ENCODE results near the gene UACA.
"Not testable (repeated sequence)": the region's sequence is repeated elsewhere in the genome, so short reads cannot be mapped to it uniquely, and the experiment has no call there.

Gene UACA, protein sequence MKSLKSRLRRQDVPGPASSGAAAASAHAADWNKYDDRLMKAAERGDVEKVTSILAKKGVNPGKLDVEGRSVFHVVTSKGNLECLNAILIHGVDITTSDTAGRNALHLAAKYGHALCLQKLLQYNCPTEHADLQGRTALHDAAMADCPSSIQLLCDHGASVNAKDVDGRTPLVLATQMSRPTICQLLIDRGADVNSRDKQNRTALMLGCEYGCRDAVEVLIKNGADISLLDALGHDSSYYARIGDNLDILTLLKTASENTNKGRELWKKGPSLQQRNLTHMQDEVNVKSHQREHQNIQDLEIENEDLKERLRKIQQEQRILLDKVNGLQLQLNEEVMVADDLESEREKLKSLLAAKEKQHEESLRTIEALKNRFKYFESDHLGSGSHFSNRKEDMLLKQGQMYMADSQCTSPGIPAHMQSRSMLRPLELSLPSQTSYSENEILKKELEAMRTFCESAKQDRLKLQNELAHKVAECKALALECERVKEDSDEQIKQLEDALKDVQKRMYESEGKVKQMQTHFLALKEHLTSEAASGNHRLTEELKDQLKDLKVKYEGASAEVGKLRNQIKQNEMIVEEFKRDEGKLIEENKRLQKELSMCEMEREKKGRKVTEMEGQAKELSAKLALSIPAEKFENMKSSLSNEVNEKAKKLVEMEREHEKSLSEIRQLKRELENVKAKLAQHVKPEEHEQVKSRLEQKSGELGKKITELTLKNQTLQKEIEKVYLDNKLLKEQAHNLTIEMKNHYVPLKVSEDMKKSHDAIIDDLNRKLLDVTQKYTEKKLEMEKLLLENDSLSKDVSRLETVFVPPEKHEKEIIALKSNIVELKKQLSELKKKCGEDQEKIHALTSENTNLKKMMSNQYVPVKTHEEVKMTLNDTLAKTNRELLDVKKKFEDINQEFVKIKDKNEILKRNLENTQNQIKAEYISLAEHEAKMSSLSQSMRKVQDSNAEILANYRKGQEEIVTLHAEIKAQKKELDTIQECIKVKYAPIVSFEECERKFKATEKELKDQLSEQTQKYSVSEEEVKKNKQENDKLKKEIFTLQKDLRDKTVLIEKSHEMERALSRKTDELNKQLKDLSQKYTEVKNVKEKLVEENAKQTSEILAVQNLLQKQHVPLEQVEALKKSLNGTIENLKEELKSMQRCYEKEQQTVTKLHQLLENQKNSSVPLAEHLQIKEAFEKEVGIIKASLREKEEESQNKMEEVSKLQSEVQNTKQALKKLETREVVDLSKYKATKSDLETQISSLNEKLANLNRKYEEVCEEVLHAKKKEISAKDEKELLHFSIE (N-terminal part only)

DNA sequence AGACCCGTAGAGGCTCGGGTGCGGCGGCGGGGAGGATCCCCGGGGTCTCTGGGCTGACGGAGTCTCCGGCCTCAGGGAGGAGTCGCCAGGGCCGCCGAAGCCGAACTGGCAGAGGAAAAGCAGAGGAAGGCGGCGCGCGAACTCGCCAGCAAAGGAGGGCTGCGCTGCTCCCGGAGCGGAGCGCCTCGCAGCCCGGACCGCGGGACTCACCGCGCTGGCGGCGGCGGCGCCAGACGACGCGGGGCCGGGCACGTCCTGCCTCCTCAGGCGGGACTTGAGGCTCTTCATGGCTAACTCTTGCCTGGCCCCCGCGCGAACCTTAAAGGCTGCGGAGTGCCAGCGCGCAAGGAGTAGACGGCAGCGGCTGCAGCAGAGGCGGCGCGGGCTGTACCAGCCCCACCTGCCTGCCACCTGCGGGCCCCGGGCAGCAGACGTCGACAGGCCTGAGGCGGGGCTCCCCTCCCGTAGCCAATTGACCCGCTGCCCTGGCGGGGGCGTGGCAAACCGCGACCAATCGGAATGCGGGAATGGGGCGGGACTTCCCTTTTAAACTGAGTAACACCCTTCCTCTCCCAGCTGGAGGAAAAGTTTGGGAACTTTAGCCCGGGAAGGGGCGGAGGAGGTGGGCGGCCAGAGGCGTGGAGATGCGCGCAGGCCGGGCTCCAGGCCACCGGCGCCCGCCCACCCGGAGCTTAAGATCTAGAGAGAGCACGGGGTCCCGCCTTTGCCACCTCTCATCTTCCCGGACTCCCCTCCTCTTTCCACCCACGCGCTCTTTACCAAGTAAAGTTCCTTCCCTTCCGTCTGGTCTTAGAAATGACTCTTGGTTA, at the start of gene UACA:
TSS of gene UACA (minus strand) at position 439 of the 830 bp plus-strand sequence. CDS start at position 288, 151 bp downstream.
- DNase-seq, result peak; percentile 65

- DNase-seq, result no peak
Measured at GRCh38 chr15:70812827-70813364, 49.5 kb upstream of the UACA start.

DNA sequence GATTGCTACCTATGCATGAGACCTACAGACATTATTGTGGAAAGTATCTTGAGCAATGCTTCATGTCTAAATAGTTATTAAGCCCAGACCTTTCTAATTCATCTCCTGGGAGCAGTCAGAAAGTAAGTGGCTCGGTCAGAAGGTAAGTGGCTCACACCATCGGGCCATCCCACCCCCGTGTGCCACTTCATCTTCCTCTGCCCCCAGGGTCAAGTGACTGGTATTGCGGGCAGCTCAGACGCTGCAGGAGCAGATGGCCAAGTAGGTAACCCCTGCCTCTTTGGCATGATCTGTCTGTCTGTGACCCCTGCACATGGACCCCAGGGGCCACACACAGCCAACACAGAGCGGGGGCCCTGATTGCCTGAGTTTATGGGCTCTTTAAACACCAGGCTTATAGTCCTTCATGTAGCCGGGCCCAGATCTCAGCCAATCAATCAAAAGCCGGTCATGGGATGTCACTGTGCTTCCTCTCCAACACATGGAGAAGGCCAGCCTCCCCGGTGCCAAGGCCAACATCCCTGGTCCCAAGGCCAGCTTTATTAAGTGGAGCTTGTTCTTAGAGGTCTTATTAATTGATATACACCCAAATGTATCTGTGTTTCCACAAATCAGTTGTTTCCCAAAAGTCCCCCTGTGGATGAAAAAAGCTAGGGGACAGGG, 47.7 kb upstream of the UACA start:
- no peak for DNase-seq

DNA sequence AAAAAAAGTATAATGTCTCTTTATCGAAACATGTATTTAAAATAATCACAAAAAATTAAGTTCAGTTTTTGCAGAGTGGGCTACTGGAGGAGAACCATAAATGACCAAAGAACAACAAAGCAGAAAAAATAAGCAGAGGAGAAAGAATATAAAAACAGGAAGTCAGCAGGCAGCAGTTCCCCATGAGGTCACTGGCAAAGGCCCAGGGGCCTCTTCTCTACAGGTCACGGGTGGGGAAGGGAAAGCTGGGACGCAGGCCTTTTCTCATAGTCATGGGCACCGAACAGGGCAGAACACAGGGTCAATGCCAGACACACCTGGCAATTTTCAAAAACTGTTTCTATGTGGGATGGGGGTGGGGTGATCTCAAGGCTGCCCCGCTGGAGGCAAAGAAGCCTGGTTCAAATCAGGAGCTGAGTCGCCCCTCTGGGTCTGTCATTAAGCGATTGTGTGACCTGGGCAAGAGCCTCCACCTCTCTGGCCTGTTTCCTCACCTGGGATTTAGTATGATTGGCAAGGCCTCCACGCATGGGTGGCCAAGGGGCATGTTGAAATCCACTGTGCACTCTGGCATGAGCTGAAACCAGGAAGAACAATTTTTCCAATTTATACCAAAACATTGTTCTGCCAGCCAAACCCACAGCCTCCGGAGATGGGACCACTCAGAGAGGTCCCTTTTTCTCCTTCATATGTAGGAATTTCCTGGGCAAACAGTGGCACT, 43.8 kb upstream of the UACA start:
- no peak for DNase-seq

- not testable (repeated sequence) for DNase-seq
Measured at GRCh38 chr15:70804388-70804787, 41.0 kb upstream of the UACA start.

DNA sequence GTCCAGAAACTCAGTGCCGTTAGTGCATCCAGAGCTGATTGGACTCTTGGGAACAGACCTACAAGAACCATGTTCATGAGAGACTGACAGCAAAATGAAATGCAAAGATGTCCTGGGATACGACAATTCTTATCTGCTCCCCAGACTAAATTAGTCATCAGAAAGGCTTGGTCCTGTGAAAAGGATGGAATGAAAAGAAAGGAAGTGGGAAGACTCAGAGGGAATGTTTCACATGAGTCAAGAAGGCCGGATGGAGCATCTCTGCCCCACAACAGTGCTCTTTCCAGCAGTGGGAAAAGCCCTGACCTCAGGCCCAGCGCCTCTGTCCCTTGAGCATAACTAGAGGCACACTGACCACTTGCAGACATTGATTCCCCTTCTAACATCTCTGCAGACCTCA, 39.3 kb upstream of the UACA start:
- DNase-seq, result no peak

- DNase-seq, result no peak
Measured at GRCh38 chr15:70801109-70801508, 37.8 kb upstream of the UACA start.

- DNase-seq, result no peak
Measured at GRCh38 chr15:70799667-70800450, 36.5 kb upstream of the UACA start.

DNA sequence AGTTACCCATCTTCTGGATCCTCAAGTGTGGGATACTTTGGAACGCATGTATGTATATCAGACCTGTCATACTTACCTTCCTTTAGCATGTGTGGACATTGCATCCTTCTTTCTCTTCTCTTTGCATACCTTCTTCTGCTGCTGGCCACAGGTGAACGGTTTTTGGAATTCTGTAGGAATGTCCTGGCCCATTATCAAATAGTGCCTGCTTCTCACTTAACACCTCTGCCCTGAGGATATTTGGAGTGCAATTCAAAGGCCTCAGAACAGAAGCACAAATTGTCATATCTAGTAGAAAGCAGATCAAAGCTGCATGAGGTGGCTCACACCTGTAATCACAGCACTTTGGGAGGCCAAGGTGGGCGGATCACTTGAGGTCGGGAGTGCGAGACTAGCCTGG, 34.1 kb upstream of the UACA start:
- no peak for DNase-seq

DNA sequence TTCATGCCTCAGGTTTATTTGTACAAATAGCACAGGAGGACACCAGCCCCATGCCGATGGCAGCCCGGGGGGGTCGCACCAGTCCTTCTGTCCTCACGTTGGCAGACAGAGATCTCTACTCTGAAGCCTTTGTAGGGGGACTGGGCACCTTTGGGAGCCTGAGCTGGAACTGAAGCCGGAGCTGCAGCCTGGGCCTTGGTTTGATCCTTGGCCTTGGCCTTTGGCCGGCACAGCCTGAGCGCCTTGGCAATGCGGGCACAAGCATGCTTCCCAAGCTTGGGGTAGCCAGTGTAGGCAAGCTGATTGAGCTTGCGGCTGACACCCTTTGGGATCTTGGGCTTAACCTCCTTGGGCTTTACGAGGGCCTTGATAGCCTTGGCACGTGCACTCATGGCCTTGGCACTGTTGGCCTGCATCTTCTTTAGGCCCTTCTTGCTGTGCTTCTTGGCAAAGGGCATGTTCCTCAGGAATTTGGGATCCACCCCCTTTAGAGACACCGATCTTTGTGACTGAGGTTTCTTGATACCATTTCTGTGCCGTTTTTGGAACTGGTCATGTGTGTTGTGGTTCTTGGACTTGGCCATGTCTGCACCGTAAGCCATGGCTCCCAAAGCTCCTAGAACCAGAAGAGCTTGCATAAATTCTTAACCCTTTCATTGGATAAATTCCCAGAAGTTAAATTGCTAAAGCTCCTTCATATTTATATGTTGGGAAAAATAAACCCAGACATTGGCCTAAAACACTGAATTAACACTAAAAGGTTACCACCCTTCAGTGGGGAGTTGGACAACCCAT, 33.4 kb upstream of the UACA start:
- DNase-seq, result no peak

- DNase-seq, result no peak
Measured at GRCh38 chr15:70795311-70795665, 31.9 kb upstream of the UACA start.

GRCh38 chr15:70794596-70795310, 31.4 kb upstream of the UACA start:
- no peak for DNase-seq

GRCh38 chr15:70793694-70794093, 30.3 kb upstream of the UACA start:
- no peak for DNase-seq

GRCh38 chr15:70792171-70792573, 28.8 kb upstream of the UACA start:
- DNase-seq, result no peak

- no peak for DNase-seq
Measured at GRCh38 chr15:70791259-70791658, 27.9 kb upstream of the UACA start.

- no peak for DNase-seq
Measured at GRCh38 chr15:70789213-70789612, 25.9 kb upstream of the UACA start.

GRCh38 chr15:70788114-70789049, 25.0 kb upstream of the UACA start:
- DNase-seq, result no peak

All from CD4-positive, alpha-beta T cell treated with Interleukin-12 subunit alpha and Interleukin-12 subunit beta, for 1 hour (primary cell).